ENCODE results near the gene LLGL1. TPM values are rescaled to one million over a fixed set of nuclear protein-coding genes. Genes with fewer than 3 reads are reported as not detected.

Gene LLGL1
- total RNA-seq, 1 donor from 2014 or later: 99.3 TPM

GRCh38 chr17:18187821-18188761, 37.3 kb upstream of the LLGL1 start:
- Mint-ChIP-seq H3K27ac (ENCODE audit: unreplicated experiment) (peak overlapping the region; percentile 37), H3K9me3 (no peaks in the 10 kb centered on the region), H3K27me3 (ENCODE audit: low read depth) (peaks cover 3% of the 10 kb centered on the region), H3K4me3 (peak overlapping the region; percentile 98), H3K36me3 (ENCODE audit: low read depth) (peaks cover 14% of the 10 kb centered on the region), H3K4me1 (peaks cover 65% of the 10 kb centered on the region)
- no peak for DNase-seq (ENCODE audit: low read depth, low spot score)
- TF ChIP-seq CTCF (conservative IDR thresholded peaks at IDR 0.05): no peak

- H3K9me3 Mint-ChIP-seq: no peaks in the 10 kb centered on the region
- no peak for TF ChIP-seq CTCF (conservative IDR thresholded peaks at IDR 0.05)
- peaks cover 50% of the 10 kb centered on the region for H3K4me1 Mint-ChIP-seq
- peak overlapping the region; percentile 20 for H3K27ac Mint-ChIP-seq (ENCODE audit: unreplicated experiment)
- no peak overlapping the region for H3K4me3 Mint-ChIP-seq
- no peak for DNase-seq (ENCODE audit: low read depth, low spot score)
- no peaks in the 10 kb centered on the region for H3K27me3 Mint-ChIP-seq (ENCODE audit: low read depth)
- peaks cover 12% of the 10 kb centered on the region for H3K36me3 Mint-ChIP-seq (ENCODE audit: low read depth)
Observed at GRCh38 chr17:18190628-18191235, 34.7 kb upstream of the LLGL1 start.

- no peaks in the 10 kb centered on the region for H3K9me3 Mint-ChIP-seq
- no peak for DNase-seq (ENCODE audit: low read depth, low spot score)
- H3K27ac Mint-ChIP-seq (ENCODE audit: unreplicated experiment): peak overlapping the region; percentile 20
- H3K4me1 Mint-ChIP-seq: peaks cover 44% of the 10 kb centered on the region
- TF ChIP-seq CTCF (conservative IDR thresholded peaks at IDR 0.05): no peak
- H3K4me3 Mint-ChIP-seq: peak overlapping the region; percentile 3
- H3K36me3 Mint-ChIP-seq (ENCODE audit: low read depth): peaks cover 12% of the 10 kb centered on the region
- no peaks in the 10 kb centered on the region for H3K27me3 Mint-ChIP-seq (ENCODE audit: low read depth)
Observed at GRCh38 chr17:18191236-18191667, 34.2 kb upstream of the LLGL1 start.

- Mint-ChIP-seq H3K4me3 (no peak overlapping the region), H3K27me3 (ENCODE audit: low read depth) (no peaks in the 10 kb centered on the region), H3K36me3 (ENCODE audit: low read depth) (peaks cover 12% of the 10 kb centered on the region), H3K27ac (ENCODE audit: unreplicated experiment) (no peak overlapping the region), H3K4me1 (peaks cover 37% of the 10 kb centered on the region), H3K9me3 (no peaks in the 10 kb centered on the region)
- peak; percentile 40 for TF ChIP-seq CTCF (conservative IDR thresholded peaks at IDR 0.05)
- DNase-seq (ENCODE audit: low read depth, low spot score): no peak
Observed at GRCh38 chr17:18191967-18192366, 33.5 kb upstream of the LLGL1 start.

- Mint-ChIP-seq H3K36me3 (ENCODE audit: low read depth) (peaks cover 10% of the 10 kb centered on the region), H3K27me3 (ENCODE audit: low read depth) (no peaks in the 10 kb centered on the region), H3K27ac (ENCODE audit: unreplicated experiment) (no peak overlapping the region), H3K9me3 (no peaks in the 10 kb centered on the region), H3K4me1 (peaks cover 19% of the 10 kb centered on the region), H3K4me3 (peak overlapping the region; percentile 47)
- DNase-seq (ENCODE audit: low read depth, low spot score): no peak
- TF ChIP-seq CTCF (conservative IDR thresholded peaks at IDR 0.05): no peak
Observed at GRCh38 chr17:18194394-18194793, 31.0 kb upstream of the LLGL1 start.

All from neural crest cell (in vitro differentiated cells).